Occipital lobe (tissue), 2 donors: ENCODE measurements around the gene NFIC. TPM values are rescaled to one million over a fixed set of nuclear protein-coding genes. Genes with fewer than 3 reads are reported as not detected.
"Not testable (repeated sequence)": the region's sequence is repeated elsewhere in the genome, so short reads cannot be mapped to it uniquely, and the experiment has no call there.

Source experiments
- DNase-seq: peaks from one replicate; lab custom pipeline; 2025; lab: John Stamatoyannopoulos, UW
- total RNA-seq: library from RNA; depleted of rRNA; stranded (reverse); fragments of >200 nt; gene quantifications from one replicate; pipeline ENCODE4 v1.2.3, GENCODE V29; 2014

NFIC gene
- total RNA-seq, 1 donor from 2014 or later: 6.6 TPM

DNA sequence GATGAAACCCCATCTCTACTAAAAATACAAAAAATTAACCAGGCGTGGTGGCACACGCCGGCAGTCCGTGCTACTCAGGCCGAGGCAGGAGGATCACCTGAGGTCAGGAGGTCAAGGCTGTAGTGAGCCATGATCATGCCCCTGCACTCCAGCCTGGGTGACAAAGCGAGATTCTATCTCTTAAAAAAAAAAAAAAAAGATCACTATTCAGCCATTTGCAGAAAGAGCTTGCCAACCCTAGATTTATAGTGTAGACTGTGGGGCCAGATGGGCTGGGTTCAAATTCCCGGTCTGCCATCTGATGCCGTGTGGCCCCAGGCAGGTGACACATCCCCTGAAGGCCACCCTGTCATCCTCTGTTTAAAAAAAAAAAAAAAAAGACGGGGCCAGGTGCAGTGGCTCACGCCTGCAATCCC is 85.1 kb downstream of the NFIC start:
- DNase-seq: no peak

GRCh38 chr19:3452171-3452941 is 86.0 kb downstream of the NFIC start:
- DNase-seq: no peak

DNA sequence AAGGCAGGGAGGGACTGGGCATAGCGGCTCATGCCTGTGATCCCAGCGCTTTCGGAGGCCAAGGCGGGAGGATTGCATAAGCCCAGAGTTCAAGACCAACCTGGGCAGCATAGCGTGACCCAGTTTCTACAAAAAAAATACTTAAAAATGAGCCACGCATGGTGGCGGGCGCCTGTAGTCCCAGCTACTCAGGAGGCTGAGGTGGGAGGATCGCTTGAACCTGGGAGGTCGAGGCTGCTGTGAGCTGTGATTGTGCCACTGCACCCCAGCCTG is 86.5 kb downstream of the NFIC start:
- not testable (repeated sequence) for DNase-seq

GRCh38 chr19:3453840-3454239 is 87.5 kb downstream of the NFIC start:
- DNase-seq: no peak

GRCh38 chr19:3454656-3455392 is 88.4 kb downstream of the NFIC start:
- no peak for DNase-seq

DNA sequence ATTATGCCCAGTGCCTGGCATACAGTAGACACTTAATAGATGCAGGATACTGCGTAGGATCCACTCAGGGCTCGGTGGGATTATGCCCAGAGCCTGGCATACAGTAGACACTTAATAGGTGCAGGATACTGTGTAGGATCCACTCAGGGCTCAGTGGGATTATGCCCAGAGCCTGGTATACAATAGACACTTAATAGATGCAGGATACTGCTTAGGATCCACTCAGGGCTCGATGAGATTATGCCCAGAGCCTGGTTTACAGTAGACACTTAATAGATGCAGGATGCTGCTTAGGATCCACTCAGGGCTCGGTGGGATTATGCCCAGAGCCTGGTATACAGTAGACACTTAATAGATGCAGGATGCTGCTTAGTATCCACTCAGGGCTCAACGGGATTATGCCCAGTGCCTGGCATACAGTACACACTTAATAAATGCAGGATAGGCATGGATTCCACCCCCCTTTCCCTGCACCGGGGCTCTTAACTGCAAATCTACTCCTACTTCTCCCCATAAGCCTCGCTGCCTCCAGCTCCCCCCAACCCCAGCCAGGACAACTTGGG is 89.1 kb downstream of the NFIC start:
- DNase-seq: no peak

DNA sequence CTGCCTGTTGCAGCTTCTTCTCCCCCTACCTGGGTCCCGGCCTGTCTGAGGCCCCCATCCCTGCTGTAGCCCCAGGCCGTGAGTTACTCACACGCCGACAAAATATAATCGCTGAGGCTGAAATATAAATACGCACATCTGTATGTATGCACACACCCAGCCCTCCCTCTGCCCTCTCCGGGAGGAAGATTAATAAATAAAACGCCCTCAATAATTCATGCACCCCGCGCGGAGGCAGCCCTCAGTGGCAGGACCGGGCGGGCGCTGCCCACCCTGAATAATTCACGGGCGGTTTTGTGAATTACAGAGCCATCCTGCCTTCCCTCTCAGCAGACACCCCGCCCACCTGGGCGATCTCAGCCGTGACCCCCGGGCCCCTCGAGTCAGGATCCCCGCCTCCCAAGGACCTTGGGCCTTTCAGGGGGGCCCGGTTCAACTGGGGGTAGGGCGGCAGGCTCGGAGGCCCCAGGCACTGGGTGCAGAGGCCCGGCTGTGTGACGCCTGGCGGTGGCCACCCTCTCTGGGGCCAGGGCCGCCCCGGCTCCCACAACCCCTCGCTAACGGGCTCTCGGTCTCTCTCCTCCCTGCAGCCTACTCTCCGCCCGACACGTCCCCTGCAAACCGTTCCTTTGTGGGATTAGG is 89.7 kb downstream of the NFIC start:
- DNase-seq: no peak

DNA sequence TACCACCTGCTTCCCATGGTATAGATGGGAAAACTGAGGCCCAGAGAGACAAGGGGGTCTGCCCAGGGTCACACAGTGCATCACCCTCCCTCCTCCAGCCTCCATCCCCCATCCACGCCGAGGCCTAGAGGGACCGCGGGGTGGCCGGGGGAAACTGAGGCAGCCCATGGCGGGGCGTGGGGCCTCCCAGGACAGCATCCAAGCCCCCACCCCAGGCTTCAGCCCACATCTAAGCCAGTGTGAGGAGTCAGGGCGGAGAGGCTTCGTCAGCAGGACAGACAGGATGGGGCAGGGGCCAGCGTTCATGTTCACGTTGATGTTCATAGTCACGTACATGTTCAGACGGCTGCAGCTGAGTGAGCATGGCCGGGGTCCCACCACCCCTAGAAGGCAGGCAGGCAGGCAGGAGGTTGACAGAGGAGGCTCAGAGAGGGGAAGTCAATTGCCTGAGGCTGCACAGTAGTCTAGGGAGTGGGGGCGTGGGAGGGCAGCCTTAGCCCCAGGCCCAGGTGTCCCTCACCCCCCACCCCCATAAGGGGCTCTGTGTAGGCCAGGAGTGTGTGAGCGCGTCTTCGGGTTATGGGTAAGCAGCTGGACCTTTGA is 90.6 kb downstream of the NFIC start:
- DNase-seq: no peak

DNA sequence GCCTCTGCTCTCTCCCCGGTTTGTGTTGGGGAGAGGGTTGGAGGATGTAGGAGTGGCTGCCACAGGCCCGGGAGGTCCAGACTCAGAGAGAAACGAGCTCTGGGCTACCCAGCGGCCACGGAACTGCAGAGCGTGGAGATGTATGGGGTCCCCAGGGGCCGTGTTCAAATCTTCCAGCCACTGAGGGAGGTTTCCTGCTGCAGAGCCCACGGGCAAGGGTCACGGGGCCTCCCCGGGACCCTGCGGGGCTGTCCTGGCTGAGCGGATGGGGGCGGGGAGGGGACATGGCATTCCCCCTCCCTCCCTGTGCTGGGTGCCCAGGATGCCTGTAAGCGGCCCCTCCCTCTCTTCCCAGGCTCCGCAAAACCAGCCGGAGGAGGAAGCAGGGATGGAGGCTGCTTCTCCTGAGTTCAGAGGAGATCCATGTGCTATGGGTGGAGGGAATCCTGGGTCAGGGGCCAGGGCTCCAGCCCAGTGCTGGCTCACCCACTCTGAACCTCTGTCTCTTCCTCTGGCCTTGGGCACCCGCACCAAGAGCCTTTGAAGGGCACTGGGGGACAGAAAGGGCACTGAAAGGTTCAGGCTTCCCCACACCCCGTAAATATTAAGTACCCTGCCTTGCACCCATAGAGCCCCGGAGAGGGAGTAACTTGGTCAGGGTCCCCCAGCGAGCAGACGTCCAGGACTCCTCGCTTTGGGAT is 91.3 kb downstream of the NFIC start:
- DNase-seq: no peak

GRCh38 chr19:3458229-3459088 is 92.1 kb downstream of the NFIC start:
- DNase-seq: no peak

GRCh38 chr19:3459089-3459881 is 92.9 kb downstream of the NFIC start:
- no peak for DNase-seq

- no peak for DNase-seq
Measured at GRCh38 chr19:3459965-3460582, 93.7 kb downstream of the NFIC start.

DNA sequence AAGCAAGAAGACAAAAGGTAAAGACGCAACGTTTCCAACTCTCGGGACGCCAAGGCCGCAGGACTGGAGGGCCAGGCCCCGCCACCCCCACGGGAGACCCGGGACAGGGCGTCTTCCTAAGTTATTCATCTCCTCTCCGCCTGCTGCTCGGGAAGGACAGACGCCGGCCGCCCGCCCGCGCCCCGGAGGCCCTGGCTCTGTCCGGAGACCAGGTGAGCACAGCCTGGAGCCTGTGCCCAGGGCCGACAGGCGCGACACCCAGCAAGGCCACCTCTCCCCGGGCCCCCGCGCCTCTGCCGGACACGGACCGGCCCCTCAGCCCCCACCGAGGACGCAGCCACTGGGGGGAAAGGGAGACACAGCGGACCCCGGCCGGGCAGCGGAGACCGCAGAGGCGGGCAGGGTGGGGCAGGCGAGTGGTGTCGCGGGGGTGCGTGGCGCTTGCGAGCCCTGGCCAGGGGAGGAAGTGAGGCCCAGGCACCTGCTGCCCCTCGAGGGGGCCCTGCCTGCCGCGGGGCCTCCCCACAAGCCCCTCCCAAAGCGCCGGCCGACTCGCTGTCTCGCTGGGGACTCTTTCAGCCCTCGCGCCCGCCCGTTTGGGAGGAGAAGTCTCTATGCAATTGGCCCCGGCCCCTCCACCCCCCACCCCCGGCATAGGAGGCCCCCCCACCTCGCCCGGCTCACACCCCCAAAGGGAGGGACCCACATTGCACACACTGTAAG is 96.8 kb downstream of the NFIC start:
- DNase-seq: no peak

GRCh38 chr19:3463714-3464586 is 97.6 kb downstream of the NFIC start:
- no peak for DNase-seq

- no peak for DNase-seq
Measured at GRCh38 chr19:3464587-3465235, 98.3 kb downstream of the NFIC start.

GRCh38 chr19:3465552-3465951 is 99.2 kb downstream of the NFIC start:
- DNase-seq: no peak

- DNase-seq: peak; percentile 27
Measured at GRCh38 chr19:3466635-3467034, 100.3 kb downstream of the NFIC start.
